Measurements from ENCODE around the gene UROS.

DNA sequence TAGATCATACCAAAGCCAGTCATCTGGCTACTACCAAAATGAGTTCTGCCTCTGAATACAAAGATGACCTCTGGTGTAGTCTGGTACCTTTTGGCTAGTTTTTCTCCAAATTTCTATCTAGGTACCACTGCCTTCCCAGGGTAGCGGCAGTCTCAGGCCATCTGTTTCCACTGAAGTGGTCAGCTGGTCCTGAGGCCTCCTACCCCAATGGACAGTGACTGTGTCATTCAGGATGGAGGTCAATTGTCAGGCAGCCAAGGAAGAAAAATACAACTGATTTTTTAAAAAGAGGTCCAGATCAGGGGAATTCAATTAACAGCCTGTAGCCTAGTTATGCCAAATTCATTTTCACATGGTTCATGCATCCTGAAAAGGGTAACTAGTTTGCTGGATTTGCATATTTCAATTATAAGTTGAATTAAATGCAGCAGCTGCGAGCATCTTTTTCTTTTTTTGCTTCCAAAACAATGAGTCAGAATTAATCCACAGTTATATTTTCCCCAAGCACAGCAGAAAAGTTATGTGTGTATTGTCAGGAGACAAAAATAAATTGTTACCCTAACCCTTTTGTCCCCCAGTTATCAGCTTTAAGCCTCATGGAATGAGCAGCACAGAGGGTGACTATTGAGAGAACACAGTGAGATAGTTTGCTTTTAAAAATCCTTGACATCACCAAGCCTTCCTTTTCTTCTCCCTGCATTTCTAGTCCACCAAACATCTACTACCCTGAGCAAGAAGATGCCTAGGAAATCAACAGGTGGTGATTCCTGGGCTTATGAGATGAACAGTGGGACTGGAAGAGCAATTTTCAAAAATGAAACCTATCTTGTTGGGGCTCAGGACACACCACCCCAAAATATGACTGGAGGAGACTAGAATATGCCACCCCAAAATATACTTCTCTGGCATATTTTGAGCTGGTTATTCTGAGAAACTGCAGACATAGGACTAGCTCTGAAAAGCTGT, 28.0 kb upstream of the UROS start:
- TF ChIP-seq, protein P1, sequence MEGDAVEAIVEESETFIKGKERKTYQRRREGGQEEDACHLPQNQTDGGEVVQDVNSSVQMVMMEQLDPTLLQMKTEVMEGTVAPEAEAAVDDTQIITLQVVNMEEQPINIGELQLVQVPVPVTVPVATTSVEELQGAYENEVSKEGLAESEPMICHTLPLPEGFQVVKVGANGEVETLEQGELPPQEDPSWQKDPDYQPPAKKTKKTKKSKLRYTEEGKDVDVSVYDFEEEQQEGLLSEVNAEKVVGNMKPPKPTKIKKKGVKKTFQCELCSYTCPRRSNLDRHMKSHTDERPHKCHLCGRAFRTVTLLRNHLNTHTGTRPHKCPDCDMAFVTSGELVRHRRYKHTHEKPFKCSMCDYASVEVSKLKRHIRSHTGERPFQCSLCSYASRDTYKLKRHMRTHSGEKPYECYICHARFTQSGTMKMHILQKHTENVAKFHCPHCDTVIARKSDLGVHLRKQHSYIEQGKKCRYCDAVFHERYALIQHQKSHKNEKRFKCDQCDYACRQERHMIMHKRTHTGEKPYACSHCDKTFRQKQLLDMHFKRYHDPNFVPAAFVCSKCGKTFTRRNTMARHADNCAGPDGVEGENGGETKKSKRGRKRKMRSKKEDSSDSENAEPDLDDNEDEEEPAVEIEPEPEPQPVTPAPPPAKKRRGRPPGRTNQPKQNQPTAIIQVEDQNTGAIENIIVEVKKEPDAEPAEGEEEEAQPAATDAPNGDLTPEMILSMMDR (IDR thresholded peaks at IDR 0.05), result no peak
- TF ChIP-seq ZBTB21 (CRISPR knock-in tag; IDR thresholded peaks at IDR 0.05; ENCODE audit: borderline replicate concordance), result no peak
- TF ChIP-seq, protein P2, sequence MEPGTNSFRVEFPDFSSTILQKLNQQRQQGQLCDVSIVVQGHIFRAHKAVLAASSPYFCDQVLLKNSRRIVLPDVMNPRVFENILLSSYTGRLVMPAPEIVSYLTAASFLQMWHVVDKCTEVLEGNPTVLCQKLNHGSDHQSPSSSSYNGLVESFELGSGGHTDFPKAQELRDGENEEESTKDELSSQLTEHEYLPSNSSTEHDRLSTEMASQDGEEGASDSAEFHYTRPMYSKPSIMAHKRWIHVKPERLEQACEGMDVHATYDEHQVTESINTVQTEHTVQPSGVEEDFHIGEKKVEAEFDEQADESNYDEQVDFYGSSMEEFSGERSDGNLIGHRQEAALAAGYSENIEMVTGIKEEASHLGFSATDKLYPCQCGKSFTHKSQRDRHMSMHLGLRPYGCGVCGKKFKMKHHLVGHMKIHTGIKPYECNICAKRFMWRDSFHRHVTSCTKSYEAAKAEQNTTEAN (CRISPR knock-in tag; IDR thresholded peaks at IDR 0.05), result no peak

All from WTC11 (cell line).